ENCODE results near the gene SERPINB2.

The SERPINB2 gene

GRCh38 chr18:63887424-63887823 is at the start of gene SERPINB2:
Gene SERPINB2, plus strand, starts transcription at chr18:63887705. Its CDS starts 3,740 bp downstream, at chr18:63891445.
- FAIRE-seq, result no peak

- no peak for FAIRE-seq
Observed at GRCh38 chr18:63843008-63843407, 44.5 kb upstream of the SERPINB2 start.

GRCh38 chr18:63844254-63844653 is 43.3 kb upstream of the SERPINB2 start:
- FAIRE-seq, result peak; percentile 42

- FAIRE-seq, result peak; percentile 68
Observed at GRCh38 chr18:63848159-63848558, 39.3 kb upstream of the SERPINB2 start.

- FAIRE-seq, result no peak
Observed at GRCh38 chr18:63850020-63850419, 37.5 kb upstream of the SERPINB2 start.

GRCh38 chr18:63850636-63851035 is 36.9 kb upstream of the SERPINB2 start:
- no peak for FAIRE-seq

GRCh38 chr18:63858456-63858855 is 29.0 kb upstream of the SERPINB2 start:
- no peak for FAIRE-seq

GRCh38 chr18:63859781-63860475 is 27.6 kb upstream of the SERPINB2 start:
- no peak for FAIRE-seq

- FAIRE-seq, result no peak
Observed at GRCh38 chr18:63860531-63860930, 27.0 kb upstream of the SERPINB2 start.

GRCh38 chr18:63867368-63868125 is 20.0 kb upstream of the SERPINB2 start:
- FAIRE-seq, result no peak

- no peak for FAIRE-seq
Observed at GRCh38 chr18:63868546-63868945, 19.0 kb upstream of the SERPINB2 start.

- FAIRE-seq, result no peak
Observed at GRCh38 chr18:63869374-63869773, 18.1 kb upstream of the SERPINB2 start.

GRCh38 chr18:63869851-63870250 is 17.7 kb upstream of the SERPINB2 start:
- FAIRE-seq, result no peak

- no peak for FAIRE-seq
Observed at GRCh38 chr18:63871836-63872235, 15.7 kb upstream of the SERPINB2 start.

- no peak for FAIRE-seq
Observed at GRCh38 chr18:63872586-63872985, 14.9 kb upstream of the SERPINB2 start.

- no peak for FAIRE-seq
Observed at GRCh38 chr18:63878343-63878742, 9.2 kb upstream of the SERPINB2 start.

- no peak for FAIRE-seq
Observed at GRCh38 chr18:63878925-63879324, 8.6 kb upstream of the SERPINB2 start.

- no peak for FAIRE-seq
Observed at GRCh38 chr18:63879709-63880108, 7.8 kb upstream of the SERPINB2 start.

- no peak for FAIRE-seq
Observed at GRCh38 chr18:63881851-63882250, 5.7 kb upstream of the SERPINB2 start.

- no peak for FAIRE-seq
Observed at GRCh38 chr18:63882333-63883141, 5.0 kb upstream of the SERPINB2 start.

- FAIRE-seq, result no peak
Observed at GRCh38 chr18:63883617-63884016, 3.9 kb upstream of the SERPINB2 start.

GRCh38 chr18:63888470-63889190 is 1.1 kb downstream of the SERPINB2 start:
- FAIRE-seq, result no peak

- no peak for FAIRE-seq
Observed at GRCh38 chr18:63889626-63890025, 2.1 kb downstream of the SERPINB2 start.

Data from G401.6 (cell line).